Stimulated activated effector memory CD8-positive, alpha-beta T cell treated with anti-CD3 and anti-CD28 coated beads, Interleukin-12 subunit alpha, Interleukin-12 subunit beta, amount 100 ng/mL, for 72 hours (primary cell): Measurements from ENCODE around the gene SNRPD2.
"Not testable (repeated sequence)": the region's sequence is repeated elsewhere in the genome, so short reads cannot be mapped to it uniquely, and the experiment has no call there.

Experiments
- ATAC-seq: fragments of 150-1000 bp; cut with Tn5 transposase; 2 replicates; pipeline ENCODE4 v1.10.0; 2021
- DNase-seq, 2 donors: peaks; one replicate each; pipeline ENCODE4 v3.0.0; 2021 to 2022; ENCODE audit warnings: low spot score in 2 of 2
- H3K27ac Mint-ChIP-seq: one replicate; pipeline ENCODE4 v1.8.0; 2022; ENCODE audit warnings: mild to moderate bottlenecking, mixed read lengths
- H3K36me3 Mint-ChIP-seq: one replicate; pipeline ENCODE4 v1.8.0; 2022; ENCODE audit warnings: mild to moderate bottlenecking, mixed read lengths
- H3K4me1 Mint-ChIP-seq: one replicate; pipeline ENCODE4 v1.8.0; 2022; ENCODE audit warnings: mixed read lengths
- H3K4me3 Mint-ChIP-seq: one replicate; pipeline ENCODE4 v1.8.0; 2022; ENCODE audit warnings: mild to moderate bottlenecking, mixed read lengths
- H3K9me3 Mint-ChIP-seq: one replicate; pipeline ENCODE4 v1.8.0; 2022; ENCODE audit warnings: mixed read lengths

The SNRPD2 gene

DNA sequence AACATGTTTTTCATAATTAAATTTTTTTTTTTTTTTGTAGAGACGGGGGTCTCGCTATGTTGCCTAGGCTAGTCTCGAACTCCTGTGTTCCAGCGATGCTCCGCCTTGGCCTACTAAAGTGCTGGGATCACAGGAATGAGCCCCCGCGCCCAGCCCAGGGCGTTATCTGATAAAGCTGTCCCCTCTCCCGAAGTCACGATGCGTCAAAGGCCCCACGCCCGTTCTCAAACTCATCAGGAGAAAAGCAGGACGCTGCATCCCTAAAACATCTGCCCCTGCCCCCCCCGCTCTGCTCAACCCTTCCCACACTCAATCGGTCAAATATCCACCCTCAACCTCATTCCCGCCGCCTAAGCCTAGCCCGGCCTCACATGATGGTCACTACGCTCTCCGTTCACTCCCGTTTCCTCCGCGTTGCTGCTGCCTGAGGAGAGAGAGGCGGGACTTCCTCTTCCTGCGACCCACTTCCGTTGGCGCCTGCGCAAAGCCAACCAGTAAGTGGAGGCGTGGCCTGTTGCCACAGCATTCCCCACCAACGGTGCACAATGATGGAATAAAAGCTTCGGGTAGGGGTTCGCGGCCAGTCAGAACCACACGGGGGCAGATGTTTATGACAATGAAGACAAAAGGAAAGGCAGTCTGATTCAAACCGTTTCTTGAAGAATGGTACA, at the start of gene SNRPD2:
SNRPD2 (minus strand) TSS at position 438 of the 671 bp plus-strand sequence; CDS start at position 373, 65 bp downstream.
- Mint-ChIP-seq H3K4me3 (peak within 1 kb of the TSS; percentile 90), H3K9me3 (no peaks in the 10 kb centered on the region), H3K36me3 (peaks cover 95% of the 10 kb centered on the region), H3K4me1 (peaks cover 31% of the 10 kb centered on the region), H3K27ac (peak within 1 kb of the TSS; percentile 97)
- ATAC-seq (peak; percentile 62), DNase-seq (no peak)

DNA sequence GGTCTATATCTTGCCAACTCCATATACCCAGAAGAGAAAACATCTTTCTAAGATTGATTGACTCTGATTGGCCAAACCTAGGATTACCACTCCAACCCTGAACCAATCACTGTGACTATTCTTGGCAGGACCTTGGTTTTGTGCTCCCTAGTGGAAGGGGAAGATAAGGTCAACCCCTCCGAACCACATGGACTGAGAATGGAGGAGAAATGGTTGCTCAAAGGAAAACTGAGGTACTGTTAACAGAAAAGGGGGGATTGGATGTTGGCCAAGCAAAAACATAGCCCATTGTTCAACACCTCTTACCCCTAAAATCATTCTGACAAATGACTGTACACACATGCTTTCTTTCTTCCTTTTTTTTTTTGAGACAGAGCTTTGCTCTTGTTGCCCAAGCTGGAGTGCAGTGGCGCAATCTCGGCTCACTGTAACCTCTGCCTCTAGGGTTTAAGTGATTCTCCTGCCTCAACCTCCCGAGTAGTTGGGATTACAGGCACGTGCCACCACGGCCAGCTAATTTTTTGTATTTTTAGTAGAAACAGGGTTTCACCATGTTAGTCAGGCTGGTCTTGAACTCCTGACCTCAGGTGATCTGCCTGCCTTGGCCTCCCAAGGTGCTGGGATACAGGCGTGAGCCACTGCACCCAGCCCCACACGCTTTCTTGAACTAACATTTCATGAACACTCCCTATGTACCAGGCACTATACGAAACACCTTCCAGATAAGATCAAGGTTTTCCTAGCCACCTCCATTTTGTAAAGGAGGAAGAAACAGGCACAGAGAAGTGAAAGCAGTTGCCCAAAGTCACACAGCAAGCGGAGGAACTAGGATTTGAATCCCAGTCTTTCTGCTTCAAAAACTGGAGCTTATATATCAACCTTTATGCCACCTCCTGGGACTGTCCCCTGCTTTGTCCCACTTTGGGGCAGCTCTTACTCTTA, 48.0 kb upstream of the SNRPD2 start:
- Mint-ChIP-seq H3K9me3 (no peaks in the 10 kb centered on the region), H3K27ac (no peak overlapping the region), H3K36me3 (no peaks in the 10 kb centered on the region), H3K4me1 (no peaks in the 10 kb centered on the region), H3K4me3 (no peak overlapping the region)
- DNase-seq = no peak
- ATAC-seq = no peak

DNA sequence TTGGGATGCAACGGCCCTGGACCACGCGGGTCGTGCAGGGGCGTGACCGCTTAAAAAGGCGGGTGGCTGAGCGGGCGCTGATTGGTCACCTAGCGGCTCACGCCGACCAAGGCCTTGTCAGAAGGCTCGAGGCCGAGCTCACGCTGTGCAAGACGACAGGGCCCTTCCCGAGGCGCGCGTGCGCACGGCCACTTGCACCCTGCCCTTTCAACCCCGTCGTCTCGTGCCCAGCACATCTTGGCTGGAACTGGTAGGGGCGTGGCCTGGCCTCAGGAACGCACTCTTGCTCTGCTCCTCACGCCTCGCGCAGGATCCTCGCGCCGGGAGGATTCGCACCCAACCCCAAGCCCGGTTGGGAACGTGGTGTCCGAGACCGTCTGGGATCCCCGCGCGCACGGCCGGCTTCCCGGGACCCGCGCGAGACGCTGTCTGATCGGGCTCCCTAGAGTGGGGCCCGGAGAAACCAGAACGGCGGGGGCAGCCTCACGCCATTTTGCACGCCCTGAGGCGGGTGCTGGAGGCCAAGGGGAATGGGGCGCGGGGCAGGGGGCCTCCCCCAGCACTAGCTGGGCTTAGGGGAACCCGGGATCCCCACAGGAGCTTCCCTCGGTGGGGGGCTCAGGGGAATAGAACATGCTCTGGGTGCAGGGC, 41.5 kb upstream of the SNRPD2 start, which contains the start of gene MEIOSIN:
MEIOSIN (plus strand) TSS at position 280 of the 651 bp plus-strand sequence. CDS start 1,938 bp downstream, outside the sequence.
- H3K36me3 Mint-ChIP-seq = peaks cover 6% of the 10 kb centered on the region
- H3K4me1 Mint-ChIP-seq = peaks cover 24% of the 10 kb centered on the region
- DNase-seq = no peak
- no peak within 1 kb of the TSS for H3K27ac Mint-ChIP-seq
- ATAC-seq = no peak
- H3K4me3 Mint-ChIP-seq = no peak within 1 kb of the TSS
- H3K9me3 Mint-ChIP-seq = no peaks in the 10 kb centered on the region

DNA sequence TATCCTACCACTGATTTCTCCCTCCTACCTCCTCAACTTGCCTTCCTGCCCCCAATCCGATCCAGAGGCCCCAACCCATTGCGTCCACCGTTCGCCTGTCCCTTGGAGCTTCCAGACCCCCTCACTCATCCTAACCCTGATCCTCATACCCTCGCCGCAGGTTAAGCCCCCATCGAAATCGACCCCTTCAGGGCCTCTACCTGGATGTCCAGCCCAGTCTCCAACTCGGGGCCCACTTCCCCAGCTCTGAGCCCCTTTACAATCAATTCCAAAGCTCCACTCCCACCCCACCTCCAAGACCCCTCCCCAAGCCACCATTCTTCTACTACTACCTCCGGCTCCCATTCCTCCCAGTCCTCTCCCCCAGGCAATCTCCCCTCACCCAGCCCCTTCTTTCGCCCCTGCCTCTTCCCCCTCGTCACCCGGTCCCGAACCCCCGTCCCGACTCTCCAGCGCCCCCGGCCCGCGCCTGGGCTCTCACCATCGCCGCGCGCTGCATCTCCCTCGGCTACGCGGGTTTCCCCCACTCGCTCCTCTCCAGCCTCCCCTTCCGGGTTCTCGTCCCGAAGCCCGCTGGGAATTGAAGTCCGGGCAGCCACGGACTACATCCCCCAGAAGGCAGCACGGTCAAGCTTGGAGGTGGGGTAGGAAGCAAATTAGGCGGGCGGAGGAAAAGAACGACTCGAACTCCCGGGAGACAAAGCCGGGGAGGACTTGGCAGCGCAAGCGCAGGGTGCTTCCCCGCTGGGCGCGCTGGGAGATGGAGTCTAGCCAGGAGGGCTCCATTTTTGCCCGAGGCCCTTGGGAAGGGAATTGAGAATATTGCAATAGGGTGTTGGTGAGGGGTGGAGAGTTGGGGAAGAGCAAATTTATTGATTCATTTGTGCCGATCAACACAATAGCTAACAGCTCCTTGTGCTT, 38.9 kb upstream of the SNRPD2 start, which contains the start of gene FBXO46:
FBXO46 (minus strand) TSS at position 529 of the 921 bp plus-strand sequence. CDS start 17,401 bp downstream, outside the sequence.
- DNase-seq = peak; percentile 77 to 95
- H3K36me3 Mint-ChIP-seq = peaks cover 26% of the 10 kb centered on the region
- peaks cover 29% of the 10 kb centered on the region for H3K4me1 Mint-ChIP-seq
- ATAC-seq = peak; percentile 99
- H3K9me3 Mint-ChIP-seq = no peaks in the 10 kb centered on the region
- peak within 1 kb of the TSS; percentile 91 for H3K4me3 Mint-ChIP-seq
- peak within 1 kb of the TSS; percentile 86 for H3K27ac Mint-ChIP-seq

DNA sequence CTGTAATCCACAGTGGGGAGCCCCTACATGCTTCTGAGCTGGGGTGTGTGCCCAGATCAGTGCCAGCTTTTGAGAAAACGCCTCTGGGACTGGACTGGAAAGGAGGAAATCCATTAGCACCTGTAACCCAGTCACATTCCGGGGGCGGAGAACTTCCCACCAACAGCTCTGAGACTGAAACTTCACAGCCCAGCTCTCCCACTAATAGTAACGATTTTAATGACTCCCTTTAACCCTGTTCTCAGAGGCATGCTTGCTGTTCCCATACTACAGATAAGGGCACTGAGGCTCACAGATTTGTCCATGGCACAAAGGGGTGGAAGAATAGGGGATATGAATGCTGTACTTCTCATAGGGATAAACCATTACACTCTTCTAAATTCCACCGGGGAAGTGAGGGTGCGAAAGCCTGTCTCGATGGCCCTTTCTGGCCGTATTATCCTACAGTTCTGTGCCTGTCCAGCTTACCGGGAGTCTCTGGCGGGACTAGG, 38.1 kb upstream of the SNRPD2 start:
- DNase-seq (no peak), ATAC-seq (peak; percentile 12)
- H3K4me1 Mint-ChIP-seq = peaks cover 29% of the 10 kb centered on the region

DNA sequence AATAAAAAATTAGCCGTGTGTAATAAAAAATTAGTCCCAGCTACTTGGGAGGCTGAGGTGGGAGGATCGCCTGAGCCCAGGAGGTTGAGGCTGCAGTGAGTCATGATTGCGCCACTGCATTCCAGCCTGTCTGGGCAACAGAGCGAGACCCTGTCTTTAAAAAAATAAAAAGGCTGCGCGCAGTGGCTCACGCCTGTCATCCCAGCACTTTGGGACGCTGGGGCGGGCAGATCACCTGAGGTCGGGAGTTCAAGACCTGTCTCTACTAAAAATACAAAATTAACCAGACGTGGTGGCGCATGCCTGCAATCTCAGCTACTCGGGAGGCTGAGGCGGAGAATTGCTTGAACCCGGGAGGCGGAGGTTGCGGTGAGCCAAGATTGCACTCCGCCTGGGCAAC, 36.9 kb upstream of the SNRPD2 start:
- Mint-ChIP-seq H3K27ac (peak overlapping the region; percentile 1), H3K36me3 (peaks cover 41% of the 10 kb centered on the region), H3K4me1 (peaks cover 29% of the 10 kb centered on the region), H3K4me3 (peak overlapping the region; percentile 24)
- ATAC-seq, DNase-seq, H3K9me3 Mint-ChIP-seq: not testable (repeated sequence)

More for the DNA sequence above, 38.1 kb upstream of the SNRPD2 start:
- Mint-ChIP-seq H3K36me3 (peaks cover 34% of the 10 kb centered on the region), H3K9me3 (no peaks in the 10 kb centered on the region), H3K4me3 (peak overlapping the region; percentile 91), H3K27ac (peak overlapping the region; percentile 86)

DNA sequence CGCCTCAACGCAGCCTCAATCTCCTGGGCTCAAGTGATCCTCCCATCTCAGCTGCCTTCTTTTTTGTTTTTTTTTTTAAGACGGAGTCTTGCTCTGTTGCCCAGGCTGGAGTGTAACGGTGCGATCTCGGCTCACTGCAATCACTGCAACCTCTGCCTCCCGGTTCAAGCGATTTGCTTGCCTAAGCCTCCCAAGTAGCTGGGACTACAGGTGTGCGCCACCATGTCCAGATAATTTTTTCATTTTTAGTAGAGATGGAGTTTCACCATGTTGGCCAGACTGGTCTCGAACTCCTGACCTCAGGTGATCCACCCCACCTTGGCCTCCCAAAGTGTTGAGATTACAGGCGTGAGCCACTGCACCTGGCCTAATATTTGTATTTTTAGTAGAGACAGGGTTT, 28.3 kb upstream of the SNRPD2 start:
- Mint-ChIP-seq H3K4me1 (peaks cover 38% of the 10 kb centered on the region), H3K36me3 (peaks cover 89% of the 10 kb centered on the region)
- H3K9me3 Mint-ChIP-seq, H3K4me3 Mint-ChIP-seq, H3K27ac Mint-ChIP-seq, DNase-seq, ATAC-seq: not testable (repeated sequence)

DNA sequence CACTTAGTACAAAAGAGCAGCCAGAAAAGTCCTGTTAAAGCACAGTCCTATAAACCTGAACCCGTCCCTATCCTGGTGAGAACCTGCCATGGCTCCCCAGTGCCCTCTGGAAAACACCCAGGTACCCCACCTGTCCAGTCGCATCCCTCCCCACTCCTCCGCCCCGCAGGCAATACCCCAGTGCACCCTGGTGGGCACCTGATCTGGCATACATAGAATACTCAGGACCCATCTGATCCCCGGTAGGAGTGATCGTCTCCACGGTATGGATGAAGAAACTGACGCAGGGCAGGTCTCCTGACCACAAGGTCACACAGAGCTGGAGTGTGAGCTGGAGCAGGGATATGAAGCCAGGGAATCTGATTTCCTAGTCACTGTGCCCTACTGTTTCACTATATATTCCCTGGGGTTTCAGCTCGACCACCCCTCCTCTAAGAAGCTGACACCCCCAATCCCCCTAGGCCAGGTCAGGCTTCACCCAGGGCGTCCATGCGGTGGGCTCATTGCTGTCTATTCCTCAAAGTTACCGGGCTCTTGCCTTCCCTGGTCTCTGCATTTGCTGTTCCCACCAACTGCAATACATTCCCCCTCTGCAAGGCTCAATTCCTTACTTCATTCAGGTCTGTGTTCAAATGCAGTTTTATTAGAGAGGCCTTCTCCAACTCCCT, 26.4 kb upstream of the SNRPD2 start:
- DNase-seq (no peak), ATAC-seq (no peak)

DNA sequence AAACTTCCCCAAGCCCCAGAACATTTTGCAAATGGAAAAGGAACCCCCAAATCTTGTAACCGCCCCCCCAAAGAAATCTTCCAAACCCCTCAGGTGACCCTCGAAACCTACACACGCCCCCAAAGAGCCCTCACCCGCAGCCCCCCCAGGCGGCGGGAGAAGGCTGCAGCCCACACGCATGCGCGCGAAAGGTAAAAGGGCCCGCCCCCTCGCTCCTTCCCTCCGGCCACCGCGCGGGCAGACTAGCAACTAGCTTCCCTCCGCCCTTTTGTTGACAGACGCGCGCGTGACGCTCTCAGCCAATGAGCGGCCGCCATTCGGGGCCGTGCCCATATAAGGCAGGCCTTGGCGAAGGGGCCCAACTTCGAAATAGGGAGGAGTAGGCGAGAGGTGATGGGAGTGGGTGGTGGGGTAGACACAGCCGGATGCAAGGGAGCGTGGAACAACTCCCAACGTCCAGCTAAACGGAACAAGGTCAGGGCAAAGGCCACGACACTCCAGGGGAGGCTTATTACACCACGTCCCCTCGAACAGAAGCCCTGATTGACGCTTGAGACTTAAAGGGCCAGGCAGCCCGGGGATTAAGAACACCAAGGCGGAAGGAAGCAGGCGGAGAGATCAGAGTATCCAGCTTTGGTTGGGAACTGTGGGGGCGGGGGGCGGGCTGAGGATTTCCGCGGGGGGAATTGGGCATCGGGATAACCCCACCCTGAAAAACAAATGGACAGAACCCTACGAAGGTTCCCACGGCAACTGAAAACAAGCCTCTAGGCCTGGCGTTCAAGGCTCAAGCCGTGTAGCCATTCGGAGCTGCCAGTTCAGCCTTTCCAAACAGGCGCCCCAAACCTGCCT, 25.6 kb upstream of the SNRPD2 start:
- H3K27ac Mint-ChIP-seq = peak overlapping the region; percentile 88
- ATAC-seq = peak; percentile 99
- H3K9me3 Mint-ChIP-seq = no peaks in the 10 kb centered on the region
- H3K4me3 Mint-ChIP-seq = peak overlapping the region; percentile 91
- peaks cover 81% of the 10 kb centered on the region for H3K36me3 Mint-ChIP-seq
- peaks cover 38% of the 10 kb centered on the region for H3K4me1 Mint-ChIP-seq
- DNase-seq = peak; percentile 92 to 99

More for the DNA sequence above, 26.4 kb upstream of the SNRPD2 start:
- Mint-ChIP-seq H3K36me3 (peaks cover 85% of the 10 kb centered on the region), H3K4me1 (peaks cover 38% of the 10 kb centered on the region), H3K9me3 (no peaks in the 10 kb centered on the region), H3K4me3 (peak overlapping the region; percentile 91), H3K27ac (peak overlapping the region; percentile 88)

DNA sequence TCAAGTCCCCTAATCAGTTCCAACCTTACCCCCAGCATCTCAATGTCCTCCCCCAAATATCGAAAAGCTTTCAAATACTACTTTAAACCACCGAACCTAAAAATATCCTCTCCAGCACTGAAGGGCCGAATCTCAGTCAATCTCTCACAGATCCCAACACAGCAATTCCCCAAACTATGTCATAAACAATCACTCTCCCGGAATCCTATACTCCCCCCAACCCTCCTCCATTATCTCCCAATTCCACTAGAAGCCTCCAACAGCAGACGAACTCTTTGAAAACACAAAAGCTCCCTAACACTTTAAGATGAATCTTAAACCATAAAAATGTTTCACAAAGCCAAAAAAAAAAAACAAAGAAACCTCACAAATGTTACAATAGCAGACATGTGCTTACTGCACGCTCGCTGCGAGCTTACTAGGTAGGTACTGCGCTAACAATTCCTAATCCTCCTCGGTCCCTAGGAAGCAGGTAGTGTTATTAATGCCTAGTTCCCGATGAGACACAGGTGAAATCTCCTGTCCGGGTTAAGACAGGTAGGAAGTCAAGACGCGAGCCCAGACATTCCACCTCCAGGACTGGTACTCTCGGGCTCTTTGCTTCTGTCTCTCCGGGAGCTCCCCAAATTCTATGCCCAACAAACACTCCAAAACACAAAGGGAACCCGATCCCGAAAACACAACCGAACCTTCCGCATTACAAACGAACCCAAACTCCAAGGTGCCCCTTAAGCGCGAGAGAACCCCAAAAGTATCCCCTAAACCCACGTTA, 24.8 kb upstream of the SNRPD2 start:
- Mint-ChIP-seq H3K4me3 (peak overlapping the region; percentile 91), H3K36me3 (peaks cover 78% of the 10 kb centered on the region), H3K4me1 (peaks cover 33% of the 10 kb centered on the region), H3K27ac (peak overlapping the region; percentile 88), H3K9me3 (no peaks in the 10 kb centered on the region)
- ATAC-seq (no peak), DNase-seq (peak in 1 of 2 donors; percentile 61)

DNA sequence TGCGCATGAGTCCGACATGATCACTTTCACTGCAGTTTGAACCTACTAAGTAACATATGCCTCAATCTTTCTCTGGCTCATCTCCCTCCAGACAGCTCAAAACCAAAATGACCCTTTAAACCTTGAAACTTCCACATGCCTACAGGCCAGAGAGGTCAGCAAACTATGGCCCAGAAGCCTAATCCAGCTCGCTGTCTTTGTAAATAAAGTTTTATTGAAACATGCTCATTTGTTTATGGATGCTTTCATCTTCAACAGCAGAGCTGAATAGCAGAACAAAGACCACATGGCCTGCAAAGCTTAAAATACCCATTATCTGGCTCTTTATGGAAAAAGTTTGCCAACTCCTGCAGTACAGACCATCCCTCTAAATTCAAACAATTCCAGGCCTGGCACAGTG, 23.4 kb upstream of the SNRPD2 start:
- H3K4me1 Mint-ChIP-seq = peaks cover 43% of the 10 kb centered on the region
- peak overlapping the region; percentile 88 for H3K27ac Mint-ChIP-seq
- no peaks in the 10 kb centered on the region for H3K9me3 Mint-ChIP-seq
- DNase-seq (no peak), ATAC-seq (no peak)
- H3K36me3 Mint-ChIP-seq = peaks cover 78% of the 10 kb centered on the region
- H3K4me3 Mint-ChIP-seq = no peak overlapping the region

DNA sequence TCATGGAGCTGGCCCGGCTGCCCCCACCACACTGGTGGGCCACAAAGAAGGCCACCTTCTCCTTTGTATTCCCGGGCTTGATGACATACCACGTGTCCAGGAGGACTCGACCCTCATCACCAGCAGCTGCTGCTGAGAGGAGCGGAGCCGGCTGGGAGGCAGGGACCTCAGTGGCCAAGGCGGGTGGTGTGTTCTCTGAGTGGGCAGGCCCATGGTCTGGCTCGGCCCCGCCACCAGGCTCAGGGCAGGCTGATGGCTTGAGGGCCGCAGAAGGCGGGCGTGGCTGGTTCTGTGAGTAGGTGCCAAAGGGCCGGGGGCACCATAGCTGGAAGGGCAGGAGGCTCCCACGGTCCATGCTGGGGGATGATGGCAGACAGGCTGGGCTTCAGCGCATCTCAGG, 21.4 kb upstream of the SNRPD2 start:
- Mint-ChIP-seq H3K4me3 (no peak overlapping the region), H3K4me1 (peaks cover 36% of the 10 kb centered on the region), H3K9me3 (no peaks in the 10 kb centered on the region), H3K27ac (no peak overlapping the region), H3K36me3 (peaks cover 80% of the 10 kb centered on the region)
- DNase-seq (no peak), ATAC-seq (no peak)
